Stimulated activated CD8-positive, alpha-beta memory T cell treated with anti-CD3 and anti-CD28 coated beads, Interleukin-15, amount 100 ng/mL, for 4 hours (primary cell): Measurements from ENCODE around the gene FADS3.

Experiments used
- DNase-seq, 2 donors: peaks; one replicate each; pipeline ENCODE4 v3.0.0-alpha.2; 2020; ENCODE audit warnings: low read depth in 2 of 2

The FADS3 gene

DNA sequence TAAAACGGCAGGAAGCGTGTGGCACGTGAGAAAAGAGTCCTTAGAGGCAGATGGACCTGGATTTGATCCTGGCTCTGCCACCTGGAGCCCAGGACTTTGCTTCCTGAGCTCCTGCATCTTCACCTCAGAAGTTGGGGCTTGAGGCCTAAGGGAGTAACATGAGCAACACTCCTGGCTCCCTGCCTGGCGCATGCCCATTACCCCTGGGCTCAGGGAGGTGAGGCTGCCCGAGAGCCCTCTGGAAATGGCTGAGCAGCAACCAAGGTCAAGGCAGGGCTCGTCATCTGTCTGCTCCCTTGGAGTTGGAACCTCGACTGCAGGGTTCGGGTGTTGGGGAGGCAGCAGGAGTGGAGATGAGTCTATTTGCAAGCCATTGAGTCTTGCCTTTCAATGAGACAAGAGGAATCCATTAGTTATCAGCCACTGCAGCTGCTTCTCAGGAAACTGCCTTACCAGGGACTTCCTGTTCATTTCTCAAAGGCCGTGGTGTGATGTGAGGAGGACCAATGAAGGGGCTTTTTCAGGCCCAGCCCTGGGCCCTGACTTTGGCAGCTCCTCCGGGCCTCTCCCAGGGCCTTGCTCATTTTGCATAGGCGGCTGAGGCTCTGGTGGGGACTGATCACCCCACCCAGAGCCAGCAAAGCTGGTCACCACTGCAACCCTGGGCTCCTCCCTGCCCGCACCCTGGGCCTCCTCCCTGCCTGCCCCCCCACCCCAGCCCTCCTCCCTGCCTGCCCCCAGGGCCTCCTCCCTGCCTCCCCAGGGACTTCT lies 56.9 kb downstream of the FADS3 start:
- no peak for DNase-seq

GRCh38 chr11:61833926-61834277 lies 57.4 kb downstream of the FADS3 start:
- no peak for DNase-seq

DNA sequence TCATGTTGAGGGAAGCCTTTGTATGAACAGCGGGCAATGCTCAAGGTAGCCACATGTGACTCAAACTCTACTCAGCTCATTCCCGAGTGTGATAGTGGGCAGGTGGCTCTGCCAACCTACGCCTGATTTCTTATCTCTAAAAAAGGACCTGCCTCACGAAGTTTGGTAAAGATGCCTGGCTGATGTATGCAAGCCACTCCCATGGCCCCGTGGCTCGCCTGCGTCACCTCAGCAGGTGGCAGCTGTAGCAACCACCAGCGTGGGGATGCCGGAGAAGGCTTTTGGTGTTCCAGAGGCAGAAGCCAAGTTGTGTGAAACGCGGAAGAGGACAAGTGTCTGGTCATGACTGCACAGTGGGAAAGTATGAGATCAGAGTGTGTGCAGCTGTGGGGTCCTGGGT lies 57.9 kb downstream of the FADS3 start:
- no peak for DNase-seq

- DNase-seq, result no peak
Measured at GRCh38 chr11:61832754-61833153, 58.6 kb downstream of the FADS3 start.

DNA sequence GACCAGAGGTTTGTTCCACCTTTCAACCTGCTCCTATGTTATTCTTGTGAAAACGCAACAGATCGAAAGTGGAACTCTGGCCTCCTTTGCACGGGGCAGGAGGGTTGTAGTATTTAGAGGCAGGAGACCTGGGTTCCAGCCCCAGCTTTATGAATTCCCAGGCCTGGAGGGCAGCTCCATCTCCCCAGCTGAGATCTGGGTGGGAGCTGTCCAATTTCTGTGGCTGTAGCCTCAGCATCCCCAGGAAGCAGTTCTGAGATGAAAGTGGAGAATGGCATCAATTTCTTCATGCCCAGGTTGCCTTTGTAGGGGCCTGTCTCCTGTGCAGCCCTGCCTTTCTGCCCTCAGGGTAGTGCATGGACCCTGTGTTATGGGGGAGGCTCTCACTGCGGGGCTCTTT lies 59.1 kb downstream of the FADS3 start:
- no peak for DNase-seq

DNA sequence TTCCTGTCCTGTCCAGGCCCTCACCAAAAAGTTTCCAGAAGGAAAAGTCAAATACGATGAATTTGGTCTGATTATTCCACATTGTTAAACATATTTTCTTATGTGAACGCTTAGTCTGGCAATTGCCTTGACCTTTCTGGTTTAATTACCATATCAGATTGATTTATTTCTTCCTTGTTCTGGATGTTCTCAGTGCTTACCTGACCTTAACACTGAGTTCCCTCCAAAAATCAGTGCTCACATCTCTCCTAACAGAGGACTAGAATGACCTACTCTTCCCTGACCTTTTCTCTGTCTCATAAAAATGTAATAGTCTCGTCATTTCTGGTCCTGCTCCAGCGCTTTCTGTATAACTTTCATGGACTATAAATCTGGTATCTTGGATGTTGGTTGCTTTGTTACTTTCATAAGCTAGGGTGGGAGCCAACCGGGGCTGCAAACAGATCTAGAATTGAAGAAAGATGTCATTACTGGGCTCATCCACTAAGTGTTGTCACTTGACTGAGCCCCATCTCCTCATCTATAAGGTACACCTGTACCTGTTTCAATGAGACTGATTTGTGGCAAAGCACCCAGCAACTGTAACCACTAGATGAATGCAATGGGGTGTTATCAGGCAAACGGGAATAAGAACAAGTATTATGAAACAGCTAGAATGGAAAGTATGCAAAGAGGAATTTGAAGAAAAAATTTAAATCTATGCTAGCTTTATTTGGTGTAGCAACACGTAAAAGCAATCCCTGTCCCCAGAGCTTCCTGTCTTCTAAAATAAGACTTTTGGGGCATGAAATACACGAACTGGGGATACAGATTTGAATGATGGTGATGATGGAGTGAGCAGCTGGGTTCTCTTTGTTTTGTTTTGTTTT lies 60.9 kb downstream of the FADS3 start:
- DNase-seq, result no peak

GRCh38 chr11:61829806-61830205 lies 61.5 kb downstream of the FADS3 start:
- DNase-seq, result no peak

GRCh38 chr11:61828629-61829407 lies 62.5 kb downstream of the FADS3 start:
- DNase-seq, result no peak

GRCh38 chr11:61828379-61828628 lies 63.0 kb downstream of the FADS3 start:
- no peak for DNase-seq

DNA sequence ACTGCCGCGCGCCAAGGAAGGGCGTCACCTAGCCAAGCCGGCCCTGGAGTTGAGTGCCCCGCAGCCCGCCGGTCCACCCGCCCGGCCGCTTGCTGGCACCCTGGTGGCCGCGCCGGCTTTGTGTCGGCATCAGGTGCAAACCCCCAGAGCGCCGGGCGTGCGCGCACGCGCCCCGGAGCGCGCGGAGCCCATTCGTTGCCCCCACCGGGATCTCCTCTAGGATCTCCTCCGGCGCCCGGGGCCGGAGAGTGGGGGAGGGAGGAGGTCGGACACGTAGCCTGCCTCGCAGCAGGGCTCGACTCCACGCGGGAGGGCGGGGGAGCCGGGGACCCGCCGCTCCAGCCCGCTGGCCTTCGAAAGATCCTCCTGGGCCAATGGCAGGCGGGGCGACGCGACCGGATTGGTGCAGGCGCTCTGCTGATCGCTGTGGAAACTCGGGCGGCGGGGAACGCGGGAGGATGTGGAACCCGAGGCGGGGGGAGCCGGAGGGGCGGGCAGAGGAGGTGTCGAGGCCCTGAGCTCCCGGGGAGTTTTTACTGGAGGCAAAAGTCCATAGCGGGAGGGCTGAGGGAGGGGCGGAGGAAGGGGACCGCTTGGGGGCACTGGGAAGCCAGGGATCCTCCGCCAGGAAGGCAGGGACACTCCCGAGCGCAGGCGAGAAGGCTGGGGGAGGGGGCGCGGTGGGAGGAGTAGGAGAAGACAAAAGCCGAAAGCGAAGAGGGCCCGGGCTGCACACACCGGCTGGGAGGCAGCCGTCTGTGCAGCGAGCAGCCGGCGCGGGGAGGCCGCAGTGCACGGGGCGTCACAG lies 63.6 kb downstream of the FADS3 start, which contains the start of gene FADS2:
Gene FADS2 (plus strand): TSS at position 730 of the 808 bp plus-strand sequence. CDS start 91 bp downstream, outside the sequence.
- peak in 1 of 2 donors; percentile 56 for DNase-seq

- DNase-seq, result no peak
Measured at GRCh38 chr11:61826930-61827570, 64.3 kb downstream of the FADS3 start.
